ENCODE results near the gene WBP4. TPM values are rescaled to one million over a fixed set of nuclear protein-coding genes. Genes with fewer than 3 reads are reported as not detected.

Gene WBP4
- total RNA-seq, 1 experiment from 2014 or later: 14.5 TPM

DNA sequence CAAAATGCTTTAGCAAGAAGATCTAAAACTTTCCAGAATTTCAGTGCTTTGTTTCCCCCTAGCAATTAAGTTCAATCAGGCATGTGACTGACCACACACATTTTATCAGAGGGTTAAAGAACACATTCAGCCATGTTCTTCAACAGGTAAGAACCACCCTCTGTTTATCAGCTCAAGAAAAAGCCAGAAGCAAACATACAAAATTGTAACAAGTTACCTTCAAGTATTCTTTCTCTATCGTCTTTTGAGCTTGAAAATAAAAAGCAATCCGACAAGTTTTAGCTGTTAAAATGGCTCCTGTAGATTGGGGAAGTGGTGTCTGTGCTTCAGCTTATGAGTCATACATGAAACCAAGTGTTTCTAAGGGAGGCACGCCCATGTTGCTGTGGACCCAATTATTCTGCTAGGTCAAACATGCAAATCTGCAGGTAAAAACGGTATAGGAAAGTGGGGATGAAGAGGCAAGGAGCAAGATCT is 42.3 kb upstream of the WBP4 start, which contains the start of gene ELF1 (continued):
- TF ChIP-seq, protein P1, sequence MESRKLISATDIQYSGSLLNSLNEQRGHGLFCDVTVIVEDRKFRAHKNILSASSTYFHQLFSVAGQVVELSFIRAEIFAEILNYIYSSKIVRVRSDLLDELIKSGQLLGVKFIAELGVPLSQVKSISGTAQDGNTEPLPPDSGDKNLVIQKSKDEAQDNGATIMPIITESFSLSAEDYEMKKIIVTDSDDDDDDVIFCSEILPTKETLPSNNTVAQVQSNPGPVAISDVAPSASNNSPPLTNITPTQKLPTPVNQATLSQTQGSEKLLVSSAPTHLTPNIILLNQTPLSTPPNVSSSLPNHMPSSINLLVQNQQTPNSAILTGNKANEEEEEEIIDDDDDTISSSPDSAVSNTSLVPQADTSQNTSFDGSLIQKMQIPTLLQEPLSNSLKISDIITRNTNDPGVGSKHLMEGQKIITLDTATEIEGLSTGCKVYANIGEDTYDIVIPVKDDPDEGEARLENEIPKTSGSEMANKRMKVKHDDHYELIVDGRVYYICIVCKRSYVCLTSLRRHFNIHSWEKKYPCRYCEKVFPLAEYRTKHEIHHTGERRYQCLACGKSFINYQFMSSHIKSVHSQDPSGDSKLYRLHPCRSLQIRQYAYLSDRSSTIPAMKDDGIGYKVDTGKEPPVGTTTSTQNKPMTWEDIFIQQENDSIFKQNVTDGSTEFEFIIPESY (IDR thresholded peaks at IDR 0.05; ENCODE audit: extremely low read depth, insufficient replicate concordance, low read length): no peak
- TF ChIP-seq TCF7L2 (IDR thresholded peaks at IDR 0.05; ENCODE audit: borderline replicate concordance, extremely low read depth, insufficient read depth, insufficient read length): no peak
- no peak for TF ChIP-seq ZNF274 (IDR thresholded peaks at IDR 0.05; ENCODE audit: low read depth, low read length)
- TF ChIP-seq CEBPB (IDR thresholded peaks at IDR 0.05; ENCODE audit: low read depth): peak; percentile 42; the same call in 1 of the 2 replicates

DNA sequence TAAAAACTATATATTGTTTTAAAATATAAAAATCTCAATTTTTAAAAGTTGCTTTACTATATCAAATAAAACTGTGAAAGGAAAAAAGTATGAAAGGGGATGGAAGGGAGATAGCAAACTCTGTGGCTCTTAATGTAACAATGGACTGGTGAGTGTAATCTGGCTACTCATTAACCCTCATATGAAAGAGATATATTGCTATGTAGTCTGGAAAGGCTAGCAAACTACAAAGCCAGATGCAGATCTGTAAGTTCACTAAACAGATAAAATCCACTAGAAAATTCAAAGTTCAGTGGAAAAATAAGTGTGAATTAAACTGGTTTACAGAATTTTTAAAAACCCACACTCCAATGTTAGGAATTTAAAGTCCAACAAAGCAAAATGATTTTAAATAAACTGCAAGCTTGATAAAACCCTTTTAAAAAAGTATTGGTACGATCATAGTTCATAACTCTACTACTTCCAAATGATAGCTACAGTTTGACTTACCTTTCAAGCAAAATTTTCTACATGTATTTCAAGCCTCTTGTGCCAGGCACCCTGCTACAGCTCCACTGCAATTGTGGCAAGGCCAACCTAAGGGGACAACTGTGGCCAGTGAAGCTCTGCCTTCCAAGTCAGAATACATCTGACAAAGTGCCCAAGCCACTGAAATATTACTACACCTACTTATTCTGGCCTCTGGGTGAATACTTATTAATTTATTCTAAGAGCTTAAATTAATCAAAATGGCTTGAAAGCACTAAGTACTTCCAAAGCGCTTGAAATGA is 41.5 kb upstream of the WBP4 start:
- Histone ChIP-seq H3K4me1 (ENCODE audit: control insufficient read depth in 1 of 2, insufficient read depth in 2 of 2, low read length in 2 of 2) (peaks cover 17 to 32% of the 10 kb centered on the region in 2 experiments), H3K9ac (ENCODE audit: low read length) (peak overlapping the region; percentile 30), H3K9me3 (ENCODE audit: control insufficient read depth in 1 of 2, insufficient read depth in 1 of 2, low read depth in 1 of 2, low read length in 2 of 2) (no peaks in the 10 kb centered on the region), H3K9me2 (ENCODE audit: insufficient read depth) (no peaks in the 10 kb centered on the region), H3K4me3 (replicated peaks in 1 of 2; ENCODE audit: low read depth in 1 of 2, low read length in 2 of 2) (peak overlapping the region; percentile 57 to 63; a peak in 3 of 4 replicates), H3K4me2 (ENCODE audit: low read length) (peak overlapping the region; percentile 85), H2AFZ (ENCODE audit: low read depth, low read length, poor library complexity, severe bottlenecking) (no peak overlapping the region), H4K20me1 (ENCODE audit: insufficient read depth) (no peaks in the 10 kb centered on the region), H3K27ac (ENCODE audit: low read depth, low read length) (peak overlapping the region; percentile 64; the same call in 1 of the 2 replicates), H3K79me2 (ENCODE audit: insufficient read depth, low read length) (peaks cover 40% of the 10 kb centered on the region), H3K36me3 (ENCODE audit: control insufficient read depth in 1 of 2, insufficient read depth in 2 of 2, low read length in 2 of 2) (no peaks in the 10 kb centered on the region), H3K27me3 (ENCODE audit: insufficient read depth, low read length) (no peaks in the 10 kb centered on the region)
- intact Hi-C loops (cut with micrococcal nuclease): no loop called here
- ChIA-PET POLR2A (interaction anchor here (1.3 kb wide), 1 partner anchor 27 kb away, joined by 3 read pairs; no protein-coding TSS in a partner anchor), CTCF (interaction anchor here (1.0 to 1.4 kb wide), 3 partner anchors 10 to 243 kb away, joined by 3 read pairs; no protein-coding TSS in a partner anchor), RAD21 (ENCODE audit: low non-redundant PET in 1 of 2, low total read pairs in 2 of 2, uncharacterized antibody in 2 of 2, unreplicated experiment in 2 of 2) (no interaction called here)
- no TSS peak for BruUV-seq (replicated peaks)
- no peak for DNase-seq (ENCODE audit: low read depth, low spot score)
- TF ChIP-seq EGR1 (IDR thresholded peaks at IDR 0.05; ENCODE audit: low read depth) (peak; percentile 8; the same call in 1 of the 2 replicates), MAX (IDR thresholded peaks at IDR 0.05) (no peak)
- peak; percentile 54; the same call in 1 of the 2 replicates for ATAC-seq

All from HCT116 (cell line).